HG03108 (cell line): ENCODE measurements around the gene ZNF629.

Source experiments
- ATAC-seq: cut with Tn5 transposase; IDR thresholded peaks from one replicate; pipeline ENCODE4 v1.9.1; 2021; ENCODE audit warnings: moderate library complexity; ENCODE audit not compliant: unreplicated experiment

Gene ZNF629

DNA sequence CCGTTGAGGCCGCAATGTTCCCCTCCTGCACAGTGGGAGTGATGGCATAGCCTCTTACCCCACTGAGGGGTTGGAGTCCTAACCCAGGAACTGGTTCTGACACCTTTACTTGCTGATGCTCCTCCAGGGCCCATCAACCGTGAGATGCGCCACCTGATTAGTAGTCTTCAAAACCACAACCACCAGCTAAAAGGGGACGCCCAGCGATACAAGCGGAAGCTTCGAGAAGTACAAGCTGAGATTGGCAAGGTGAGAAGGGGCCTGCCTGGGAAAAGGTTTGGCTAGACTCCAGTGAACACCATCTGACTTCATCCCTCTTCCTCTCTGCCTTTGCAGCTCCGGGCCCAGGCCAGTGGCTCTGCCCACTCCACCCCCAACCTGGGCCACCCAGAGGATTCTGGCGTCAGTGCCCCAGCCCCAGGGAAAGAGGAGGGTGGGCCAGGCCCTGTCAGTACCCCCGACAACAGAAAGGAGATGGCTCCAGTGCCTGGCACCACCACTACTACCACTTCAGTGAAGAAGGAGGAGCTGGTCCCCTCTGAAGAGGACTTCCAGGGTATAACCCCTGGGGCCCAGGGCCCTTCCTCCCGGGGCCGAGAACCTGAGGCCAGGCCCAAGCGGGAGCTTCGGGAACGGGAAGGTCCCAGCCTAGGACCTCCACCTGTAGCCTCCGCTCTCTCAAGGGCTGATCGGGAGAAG, 19.1 kb downstream of the ZNF629 start:
- ATAC-seq = peak; percentile 41

DNA sequence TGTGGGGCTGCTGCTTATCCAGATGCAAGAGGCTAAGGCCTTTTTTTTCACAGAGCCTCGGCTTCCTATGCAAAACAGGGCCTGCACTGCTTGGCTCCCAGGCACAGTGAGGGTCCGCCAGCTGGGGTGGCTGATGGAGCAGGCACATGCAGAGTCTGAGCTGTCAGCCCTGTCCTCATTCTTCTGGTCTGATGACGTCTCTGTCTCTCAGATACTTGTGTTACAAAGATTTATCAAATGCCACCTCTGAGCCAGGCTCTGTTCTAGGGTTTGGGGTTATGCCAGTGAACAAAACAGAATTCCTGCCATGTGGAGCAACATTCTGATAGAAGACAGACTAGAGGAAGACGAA, 20.1 kb downstream of the ZNF629 start:
- ATAC-seq = no peak

- no peak for ATAC-seq
These were observed 20.6 kb downstream of the ZNF629 start for GRCh38 chr16:30766206-30766932.

DNA sequence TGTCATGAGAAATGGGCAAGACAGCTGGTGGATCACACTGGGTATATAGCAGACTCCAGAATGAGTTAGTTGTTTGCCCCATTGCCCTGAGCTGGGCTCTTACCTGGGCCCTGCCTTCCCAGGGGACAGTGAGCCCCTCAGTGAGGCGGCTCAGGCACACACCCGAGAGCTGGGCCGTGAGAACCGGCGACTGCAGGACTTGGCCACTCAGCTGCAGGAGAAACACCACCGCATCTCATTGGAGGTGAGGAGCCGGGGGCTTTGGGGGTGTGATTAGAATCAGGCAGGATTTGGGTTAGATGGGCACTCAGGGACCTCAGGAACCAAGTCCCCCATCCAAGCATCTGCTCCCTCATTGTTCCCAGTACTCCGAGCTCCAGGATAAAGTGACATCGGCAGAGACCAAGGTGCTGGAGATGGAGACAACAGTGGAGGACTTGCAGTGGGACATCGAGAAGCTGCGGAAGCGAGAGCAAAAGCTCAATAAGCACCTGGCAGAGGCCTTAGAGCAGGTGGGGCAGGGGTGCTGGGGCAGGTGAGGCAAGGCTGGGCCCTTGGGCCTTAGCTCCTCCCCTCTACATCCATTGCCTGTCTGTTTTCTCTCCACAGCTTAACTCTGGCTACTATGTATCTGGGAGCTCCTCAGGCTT, 22.1 kb downstream of the ZNF629 start:
- ATAC-seq = no peak

DNA sequence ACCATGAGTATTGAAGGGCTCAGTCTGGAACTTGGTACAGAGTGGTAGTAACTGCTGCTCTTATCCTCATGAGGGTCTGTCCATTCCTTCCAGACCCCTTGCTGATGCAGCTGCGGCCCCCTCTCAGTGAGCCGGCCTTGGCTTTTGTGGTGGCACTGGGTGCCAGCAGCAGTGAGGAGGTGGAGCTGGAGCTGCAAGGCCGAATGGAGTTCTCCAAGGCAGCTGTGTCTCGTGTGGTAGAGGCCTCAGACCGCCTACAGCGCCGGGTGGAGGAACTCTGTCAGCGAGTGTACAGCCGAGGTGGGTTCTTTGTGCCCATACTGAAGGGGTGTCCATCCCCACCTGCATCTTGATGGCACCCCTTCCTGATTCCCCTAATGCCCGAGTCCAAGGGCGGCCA, 22.9 kb downstream of the ZNF629 start:
- no peak for ATAC-seq

DNA sequence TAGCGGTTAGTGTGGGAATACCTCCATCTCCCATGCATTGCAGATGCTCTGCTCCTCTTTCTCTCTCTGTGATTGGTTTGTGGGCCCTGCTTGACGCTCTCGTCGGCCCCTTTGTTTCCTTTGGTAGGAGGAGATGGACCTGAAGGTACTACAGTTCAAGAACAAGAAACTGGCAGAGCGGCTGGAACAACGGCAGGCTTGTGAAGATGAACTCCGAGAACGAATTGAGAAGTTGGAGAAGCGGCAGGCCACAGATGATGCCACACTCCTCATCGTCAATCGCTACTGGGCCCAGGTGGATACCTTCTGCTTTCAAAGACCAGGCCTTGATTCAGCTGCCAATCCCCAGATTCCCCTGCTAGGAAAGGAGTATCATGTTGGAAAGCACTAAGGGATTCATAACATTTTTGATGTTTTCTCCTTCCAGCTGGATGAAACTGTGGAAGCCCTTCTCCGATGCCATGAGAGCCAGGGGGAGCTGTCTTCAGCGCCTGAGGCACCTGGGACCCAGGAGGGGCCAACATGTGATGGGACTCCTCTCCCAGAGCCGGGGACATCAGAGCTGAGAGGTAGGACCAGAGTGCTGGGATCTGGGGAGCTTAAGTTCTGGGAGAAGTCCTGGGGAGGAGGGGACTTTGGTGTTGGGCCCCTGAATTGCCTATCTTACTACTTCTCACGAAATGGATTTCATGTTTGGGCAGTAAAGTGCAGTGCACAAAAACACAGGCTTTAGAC, 23.8 kb downstream of the ZNF629 start:
- no peak for ATAC-seq

DNA sequence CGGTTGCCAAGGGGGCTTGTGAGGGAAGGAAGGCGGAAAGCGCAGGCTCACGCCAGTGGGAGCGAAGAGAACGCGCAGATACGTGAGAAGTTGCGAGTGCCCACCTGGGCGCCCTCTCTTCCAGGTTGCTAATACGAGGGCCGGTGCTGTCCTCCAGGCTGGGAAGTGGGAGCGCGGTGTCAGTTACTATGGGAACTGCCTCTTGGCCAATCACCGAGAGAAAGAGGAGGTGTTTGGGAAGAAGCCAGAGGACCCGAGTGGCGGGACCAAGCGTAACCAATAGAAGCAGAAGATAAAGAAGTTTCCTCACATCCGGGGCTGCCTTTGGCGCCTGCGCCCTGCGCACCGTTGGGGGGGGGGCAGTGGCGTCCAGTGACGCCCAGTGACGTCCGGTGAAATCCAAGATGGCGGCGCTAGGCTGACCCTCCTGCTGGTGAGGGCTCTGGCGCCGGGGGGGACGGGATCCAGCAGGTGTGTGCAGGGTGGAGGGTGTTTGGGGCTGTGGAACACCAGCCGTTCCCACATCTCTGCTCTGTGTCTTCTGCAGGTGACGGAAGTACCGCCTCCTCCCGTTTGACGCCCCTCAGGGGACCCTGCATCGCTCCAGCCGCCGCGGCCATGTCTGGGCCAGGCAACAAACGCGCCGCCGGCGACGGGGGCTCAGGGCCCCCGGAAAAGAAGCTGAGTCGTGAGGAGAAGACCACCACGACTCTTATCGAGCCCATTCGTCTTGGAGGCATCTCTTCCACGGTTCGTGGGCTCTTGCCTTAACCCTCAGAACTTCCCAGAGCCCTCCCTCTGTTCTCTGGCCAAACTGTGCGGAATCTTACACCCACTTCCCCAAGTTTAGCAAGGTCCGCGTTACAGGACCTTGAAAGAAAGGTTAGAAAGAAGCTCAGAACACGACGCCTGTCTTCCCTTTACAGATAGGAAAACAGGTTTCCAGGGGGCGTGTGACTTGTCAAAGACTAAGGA, 24.8 kb downstream of the ZNF629 start, which contains the start of the genes CFAP119 and RNF40:
Gene CFAP119, minus strand, starts transcription at position 135 of the 975 bp plus-strand sequence. CDS start 314 bp downstream, outside the sequence.
Gene RNF40, plus strand, starts transcription at position 395 of the 975 bp plus-strand sequence. Its CDS starts 224 bp downstream, at position 619.
- peak; percentile 83 for ATAC-seq

- ATAC-seq = peak; percentile 13
These were observed 25.5 kb downstream of the ZNF629 start for GRCh38 chr16:30761427-30761927.

DNA sequence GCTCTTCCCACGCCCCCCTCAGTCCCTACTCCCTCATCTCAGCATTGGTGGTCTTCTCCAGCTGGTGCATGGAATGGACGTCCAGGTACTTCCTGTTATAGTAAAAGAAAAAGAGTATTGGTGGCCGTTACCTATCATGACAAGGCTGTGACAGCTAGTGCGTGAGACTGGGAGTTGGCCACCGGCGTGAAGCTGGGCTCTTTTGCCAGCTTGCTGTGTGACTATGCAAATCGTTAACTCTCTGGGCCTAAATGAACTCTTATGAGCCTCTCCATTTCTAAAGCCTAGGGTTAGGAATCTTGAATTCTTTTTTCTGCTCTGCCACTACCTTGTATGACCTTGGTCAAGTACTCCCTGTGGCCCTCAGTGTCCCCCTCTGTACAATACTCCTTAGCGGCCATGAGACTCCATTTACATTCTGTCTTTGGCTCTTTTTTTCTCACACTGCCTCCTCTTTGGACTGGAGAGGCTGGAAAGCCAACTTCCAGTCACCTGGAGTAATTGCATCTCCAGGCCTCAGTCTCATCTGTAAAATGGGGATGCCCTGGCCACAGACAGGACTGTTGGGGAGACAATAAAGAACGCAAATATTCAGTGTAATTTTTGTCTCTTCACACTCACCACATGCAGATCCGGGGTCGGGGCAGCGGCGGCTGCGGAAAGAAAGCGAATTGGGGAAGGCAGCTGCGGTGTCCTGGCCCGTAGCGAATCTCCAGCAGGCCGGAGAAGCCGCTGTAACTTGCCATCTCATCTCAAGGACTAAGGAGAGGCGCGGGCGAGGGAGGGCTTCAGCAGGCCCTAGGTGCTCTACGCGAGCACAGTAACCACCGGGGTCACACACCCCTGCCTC, 26.2 kb downstream of the ZNF629 start:
- ATAC-seq = no peak

- ATAC-seq = no peak
These were observed 26.9 kb downstream of the ZNF629 start for GRCh38 chr16:30760001-30760559.

- ATAC-seq = no peak
These were observed 28.0 kb downstream of the ZNF629 start for GRCh38 chr16:30758988-30759491.

- ATAC-seq = no peak
These were observed 29.7 kb downstream of the ZNF629 start for GRCh38 chr16:30757316-30757715.

- ATAC-seq = no peak
These were observed 30.3 kb downstream of the ZNF629 start for GRCh38 chr16:30756781-30757100.

GRCh38 chr16:30755955-30756780, 30.8 kb downstream of the ZNF629 start:
- no peak for ATAC-seq

- ATAC-seq = no peak
These were observed 33.4 kb downstream of the ZNF629 start for GRCh38 chr16:30753596-30753995.

- no peak for ATAC-seq
These were observed 36.0 kb downstream of the ZNF629 start for GRCh38 chr16:30750876-30751465.

DNA sequence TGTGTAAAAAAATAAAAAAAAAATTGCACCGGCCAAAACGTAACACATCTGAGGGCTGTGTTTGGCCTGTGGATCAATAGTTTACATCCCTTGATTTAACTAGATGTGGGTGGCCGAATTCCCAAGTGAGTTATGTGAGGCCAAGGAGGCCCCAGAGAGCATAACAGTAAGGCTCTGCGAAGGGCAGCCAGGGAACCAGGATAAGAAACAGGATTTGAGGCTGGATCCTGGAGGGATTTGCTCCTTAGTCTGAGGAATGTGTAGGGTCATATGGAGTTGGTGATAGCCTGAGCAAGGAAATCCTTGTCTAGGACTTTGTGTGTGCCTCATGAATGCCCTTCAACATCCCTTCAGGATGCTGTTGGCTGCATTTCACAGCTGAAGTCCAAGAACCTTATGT, 36.8 kb downstream of the ZNF629 start:
- no peak for ATAC-seq
